Tibial nerve (tissue), 4 donors: Measurements from ENCODE around the gene KDM8. TPM values are rescaled to one million over a fixed set of nuclear protein-coding genes. Genes with fewer than 3 reads are reported as not detected.

Experiments used
- DNase-seq, 2 donors: peaks; one replicate each; pipeline ENCODE4 v3.0.0-alpha.2; 2019; ENCODE audit warnings: low spot score in 2 of 2
- H3K27ac ChIP-seq, 4 donors: fragments of 200-600 bp; sonication (generic) in 3 of 4; one replicate each; pipeline ENCODE4 v1.5.1; 2017 to 2019; ENCODE audit warnings: mild to moderate bottlenecking in 1 of 4
- H3K27me3 ChIP-seq, 2 donors: fragments of 200-600 bp; sonication (generic) in 1 of 2; one replicate each; pipeline versions ENCODE4 v1.5.1 to v1.6.0; 2017 to 2019
- H3K36me3 ChIP-seq, 3 donors: fragments of 200-600 bp; sonication (generic); one replicate each; pipeline ENCODE4 v1.5.1; 2018 to 2019
- H3K4me1 ChIP-seq, 4 donors: fragments of 200-600 bp; sonication (generic) in 3 of 4; one replicate each; pipeline ENCODE4 v1.5.1; 2017 to 2019
- H3K4me3 ChIP-seq, 4 donors: fragments of 200-600 bp; sonication (generic) in 3 of 4; one replicate each; pipeline ENCODE4 v1.5.1; 2017 to 2019; ENCODE audit warnings: mild to moderate bottlenecking in 1 of 4, moderate library complexity in 1 of 4
- H3K9me3 ChIP-seq, 4 donors: fragments of 200-600 bp; sonication (generic) in 3 of 4; one replicate each; pipeline ENCODE4 v1.5.1; 2017 to 2019
- CTCF ChIP-seq, 5 experiments: fragments of 200-600 bp in 3 of 5; fragments of 450-650 bp in 2 of 5; sonication (generic) in 3 of 5; IDR thresholded peaks; one replicate each; pipeline ENCODE4 v1.5.1; 2016 to 2019; ENCODE audit warnings: antibody characterized with exemption in 5 of 5, mild to moderate bottlenecking in 3 of 5, moderate library complexity in 2 of 5
- EP300 ChIP-seq, 2 donors: sonication (generic); formaldehyde crosslinking; IDR thresholded peaks; one replicate each; pipeline ENCODE4 v1.6.1; 2017; ENCODE audit warnings: antibody characterized with exemption in 2 of 2, mild to moderate bottlenecking in 1 of 2
- POLR2A ChIP-seq, 2 donors: fragments of 450-650 bp; IDR thresholded peaks; one replicate each; pipeline ENCODE4 v1.6.1; 2017; ENCODE audit warnings: antibody characterized with exemption in 2 of 2, mild to moderate bottlenecking in 2 of 2, moderate library complexity in 2 of 2
- WGBS, 2 donors: methylation state at CpG; one replicate each; pipeline ENCODE4 v1.1.5; 2018; 5-methylcytosine and 5-hydroxymethylcytosine counted together
- total RNA-seq, 4 donors: library from RNA; depleted of rRNA; stranded (reverse); fragments of >200 nt; gene quantifications; one replicate each; pipeline ENCODE4 v1.1.0, GENCODE V29; 2016

Gene KDM8
- total RNA-seq, 4 donors from 2014 or later, result 2.3 to 7.6 (median 4.8) TPM

GRCh38 chr16:27217256-27217655 is 13.9 kb downstream of the KDM8 start:
- WGBS, 2 donors, result 51 to 55% methylated on average over 7 to 9 of the region's 10 CpGs
- Histone ChIP-seq H3K4me3 (no peak overlapping the region), H3K4me1 (peaks cover 0 to 1% (median 0%) of the 10 kb centered on the region in 4 donors), H3K36me3 (peaks cover 0 to 80% (median 0%) of the 10 kb centered on the region in 3 donors), H3K27me3 (no peaks in the 10 kb centered on the region), H3K9me3 (no peaks in the 10 kb centered on the region), H3K27ac (no peak overlapping the region)
- DNase-seq, result no peak
- TF ChIP-seq POLR2A (IDR thresholded peaks at IDR 0.05) (no peak), EP300 (IDR thresholded peaks at IDR 0.05) (no peak), CTCF (IDR thresholded peaks at IDR 0.05) (no peak)

GRCh38 chr16:27218756-27219155 is 15.4 kb downstream of the KDM8 start:
- TF ChIP-seq EP300 (IDR thresholded peaks at IDR 0.05) (no peak), POLR2A (IDR thresholded peaks at IDR 0.05) (no peak), CTCF (IDR thresholded peaks at IDR 0.05) (no peak)
- Histone ChIP-seq H3K9me3 (no peaks in the 10 kb centered on the region), H3K4me1 (peaks cover 0 to 12% (median 0%) of the 10 kb centered on the region in 4 donors), H3K27me3 (no peaks in the 10 kb centered on the region), H3K27ac (no peak overlapping the region), H3K4me3 (no peak overlapping the region), H3K36me3 (peaks cover 0 to 75% (median 0%) of the 10 kb centered on the region in 3 donors)
- 83 to 92% methylated on average over 9 of the region's 9 CpGs for WGBS, 2 donors
- DNase-seq, result no peak

- no peak overlapping the region for H3K4me3 ChIP-seq
- no peaks in the 10 kb centered on the region for H3K27me3 ChIP-seq
- peaks cover 0 to 12% (median 0%) of the 10 kb centered on the region in 4 donors for H3K4me1 ChIP-seq
- no peak for TF ChIP-seq EP300 (IDR thresholded peaks at IDR 0.05)
- no peak for TF ChIP-seq POLR2A (IDR thresholded peaks at IDR 0.05)
- no peak for TF ChIP-seq CTCF (IDR thresholded peaks at IDR 0.05)
- no peaks in the 10 kb centered on the region for H3K9me3 ChIP-seq
- H3K27ac ChIP-seq, result no peak overlapping the region
- DNase-seq, result no peak
- 74 to 85% methylated on average over 10 of the region's 10 CpGs for WGBS, 2 donors
- peaks cover 0 to 77% (median 0%) of the 10 kb centered on the region in 3 donors for H3K36me3 ChIP-seq
Measured at GRCh38 chr16:27219161-27219560, 15.8 kb downstream of the KDM8 start.

- Histone ChIP-seq H3K4me1 (peaks cover 0 to 12% (median 0%) of the 10 kb centered on the region in 4 donors), H3K27me3 (no peaks in the 10 kb centered on the region), H3K4me3 (no peak overlapping the region), H3K9me3 (no peaks in the 10 kb centered on the region), H3K27ac (no peak overlapping the region), H3K36me3 (peaks cover 0 to 77% (median 0%) of the 10 kb centered on the region in 3 donors)
- no peak for DNase-seq
- WGBS, 2 donors, result 87 to 90% methylated on average over 8 to 9 of the region's 9 CpGs
- TF ChIP-seq EP300 (IDR thresholded peaks at IDR 0.05) (no peak), CTCF (IDR thresholded peaks at IDR 0.05) (no peak), POLR2A (IDR thresholded peaks at IDR 0.05) (no peak)
Measured at GRCh38 chr16:27220120-27220519, 16.8 kb downstream of the KDM8 start.

- Histone ChIP-seq H3K4me1 (peaks cover 0 to 12% (median 0%) of the 10 kb centered on the region in 4 donors), H3K27me3 (no peaks in the 10 kb centered on the region), H3K27ac (no peak overlapping the region), H3K9me3 (no peaks in the 10 kb centered on the region), H3K4me3 (no peak overlapping the region), H3K36me3 (peaks cover 0 to 77% (median 0%) of the 10 kb centered on the region in 3 donors)
- 95 to 96% methylated on average over 7 to 8 of the region's 8 CpGs for WGBS, 2 donors
- DNase-seq, result no peak
- TF ChIP-seq CTCF (IDR thresholded peaks at IDR 0.05) (no peak), POLR2A (IDR thresholded peaks at IDR 0.05) (no peak), EP300 (IDR thresholded peaks at IDR 0.05) (no peak)
Measured at GRCh38 chr16:27220527-27220926, 17.2 kb downstream of the KDM8 start.
